B cell (primary cell): ENCODE results near the gene RNF187.
"Not testable (repeated sequence)": the region's sequence is repeated elsewhere in the genome, so short reads cannot be mapped to it uniquely, and the experiment has no call there.

Experiments used
- EZH2 ChIP-seq: IDR thresholded peaks from 2 replicates; pipeline ENCODE4 v1.6.1; 2012; ENCODE audit warnings: borderline replicate concordance, low read depth, mild to moderate bottlenecking, moderate library complexity, low read length; ENCODE audit not compliant: insufficient read depth, poor library complexity, severe bottlenecking
- TF ChIP-seq, protein P1 (sequence below): fragments of 200-600 bp; IDR thresholded peaks from one replicate; pipeline ENCODE4 v1.8.0; 2022; ENCODE audit warnings: antibody characterized with exemption, mild to moderate bottlenecking

DNA sequence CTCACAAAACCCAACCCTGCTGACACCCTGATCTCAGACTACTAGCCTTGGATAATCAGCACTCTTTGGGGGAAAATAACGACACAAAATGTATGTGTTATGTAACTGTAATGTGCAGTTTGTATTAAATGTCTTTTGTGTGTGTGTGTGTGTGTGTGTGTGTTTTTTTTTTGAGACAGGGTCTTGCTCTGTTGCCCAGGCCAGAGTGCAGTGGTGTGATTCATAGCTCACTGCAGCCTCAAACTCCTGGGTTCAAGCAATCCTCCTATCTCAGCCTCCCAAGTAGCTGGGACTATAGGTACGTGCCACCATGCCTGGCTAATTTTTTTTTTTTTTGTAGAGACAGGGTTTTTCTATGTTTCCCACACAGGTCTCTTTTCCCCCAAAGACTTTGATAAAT lies 19.0 kb upstream of the RNF187 start:
- TF ChIP-seq, protein P1, sequence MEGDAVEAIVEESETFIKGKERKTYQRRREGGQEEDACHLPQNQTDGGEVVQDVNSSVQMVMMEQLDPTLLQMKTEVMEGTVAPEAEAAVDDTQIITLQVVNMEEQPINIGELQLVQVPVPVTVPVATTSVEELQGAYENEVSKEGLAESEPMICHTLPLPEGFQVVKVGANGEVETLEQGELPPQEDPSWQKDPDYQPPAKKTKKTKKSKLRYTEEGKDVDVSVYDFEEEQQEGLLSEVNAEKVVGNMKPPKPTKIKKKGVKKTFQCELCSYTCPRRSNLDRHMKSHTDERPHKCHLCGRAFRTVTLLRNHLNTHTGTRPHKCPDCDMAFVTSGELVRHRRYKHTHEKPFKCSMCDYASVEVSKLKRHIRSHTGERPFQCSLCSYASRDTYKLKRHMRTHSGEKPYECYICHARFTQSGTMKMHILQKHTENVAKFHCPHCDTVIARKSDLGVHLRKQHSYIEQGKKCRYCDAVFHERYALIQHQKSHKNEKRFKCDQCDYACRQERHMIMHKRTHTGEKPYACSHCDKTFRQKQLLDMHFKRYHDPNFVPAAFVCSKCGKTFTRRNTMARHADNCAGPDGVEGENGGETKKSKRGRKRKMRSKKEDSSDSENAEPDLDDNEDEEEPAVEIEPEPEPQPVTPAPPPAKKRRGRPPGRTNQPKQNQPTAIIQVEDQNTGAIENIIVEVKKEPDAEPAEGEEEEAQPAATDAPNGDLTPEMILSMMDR, result not testable (repeated sequence)
- not testable (repeated sequence) for TF ChIP-seq EZH2
